Dedifferentiated amniotic fluid mesenchymal stem cell (primary cell): ENCODE results near the gene SLC9A9.
"Not testable (repeated sequence)": the region's sequence is repeated elsewhere in the genome, so short reads cannot be mapped to it uniquely, and the experiment has no call there.

Experiments used
- DNase-seq: peaks from one replicate; pipeline ENCODE4 v3.0.0-alpha.2; 2016; ENCODE audit errors: extremely low spot score

SLC9A9 gene

GRCh38 chr3:143562789-143563188 lies 285.5 kb downstream of the SLC9A9 start:
- DNase-seq = no peak

GRCh38 chr3:143559296-143559695 lies 289.0 kb downstream of the SLC9A9 start:
- no peak for DNase-seq

GRCh38 chr3:143552851-143553250 lies 295.4 kb downstream of the SLC9A9 start:
- DNase-seq = no peak

- no peak for DNase-seq
These were observed 296.5 kb downstream of the SLC9A9 start for GRCh38 chr3:143551761-143552160.

GRCh38 chr3:143548861-143549497 lies 299.3 kb downstream of the SLC9A9 start:
- no peak for DNase-seq

- DNase-seq = no peak
These were observed 299.9 kb downstream of the SLC9A9 start for GRCh38 chr3:143548393-143548792.

- DNase-seq = peak; percentile 58
These were observed 309.7 kb downstream of the SLC9A9 start for GRCh38 chr3:143538577-143538981.

- DNase-seq = no peak
These were observed 310.2 kb downstream of the SLC9A9 start for GRCh38 chr3:143538061-143538460.

GRCh38 chr3:143536817-143537535 lies 311.3 kb downstream of the SLC9A9 start:
- peak; percentile 67 for DNase-seq

- peak; percentile 15 for DNase-seq
These were observed 312.1 kb downstream of the SLC9A9 start for GRCh38 chr3:143535994-143536784.

- no peak for DNase-seq
These were observed 314.9 kb downstream of the SLC9A9 start for GRCh38 chr3:143533391-143533790.

GRCh38 chr3:143532091-143532490 lies 316.2 kb downstream of the SLC9A9 start:
- no peak for DNase-seq

GRCh38 chr3:143531101-143531500 lies 317.2 kb downstream of the SLC9A9 start:
- no peak for DNase-seq

- no peak for DNase-seq
These were observed 318.5 kb downstream of the SLC9A9 start for GRCh38 chr3:143529798-143530197.

- DNase-seq = no peak
These were observed 319.2 kb downstream of the SLC9A9 start for GRCh38 chr3:143529018-143529478.

GRCh38 chr3:143526011-143526545 lies 322.2 kb downstream of the SLC9A9 start:
- no peak for DNase-seq

GRCh38 chr3:143525408-143525807 lies 322.9 kb downstream of the SLC9A9 start:
- DNase-seq = peak; percentile 33

- DNase-seq = no peak
These were observed 326.5 kb downstream of the SLC9A9 start for GRCh38 chr3:143521803-143522202.

GRCh38 chr3:143517131-143517530 lies 331.1 kb downstream of the SLC9A9 start:
- not testable (repeated sequence) for DNase-seq

- DNase-seq = no peak
These were observed 333.4 kb downstream of the SLC9A9 start for GRCh38 chr3:143514874-143515273.

- DNase-seq = no peak
These were observed 334.2 kb downstream of the SLC9A9 start for GRCh38 chr3:143514109-143514508.

GRCh38 chr3:143511174-143511879 lies 336.9 kb downstream of the SLC9A9 start:
- no peak for DNase-seq
